DOHH2 (cell line): Measurements from ENCODE around the gene FBXW4.

ENCODE experiments used
- H3F3A ChIP-seq: fragments of 200-600 bp; sonication (generic), shearing (Covaris generic); 2 replicates; pipeline ENCODE4 v1.6.0; 2016; ENCODE audit warnings: antibody characterized with exemption, mild to moderate bottlenecking; ENCODE audit not compliant: control insufficient read depth, insufficient read depth
- H3K27ac ChIP-seq: fragments of 200-600 bp; sonication (generic); 2 replicates; pipeline ENCODE4 v1.5.1; 2014; ENCODE audit warnings: low read depth, mild to moderate bottlenecking, low read length, moderate library complexity
- H3K27me3 ChIP-seq: fragments of 200-600 bp; sonication (generic); 2 replicates; pipeline ENCODE4 v1.6.1; 2014; ENCODE audit warnings: mild to moderate bottlenecking, low read length, mixed read lengths; ENCODE audit not compliant: control insufficient read depth
- H3K36me3 ChIP-seq: fragments of 200-600 bp; sonication (generic); 2 replicates; pipeline ENCODE4 v1.6.1; 2014; ENCODE audit warnings: mild to moderate bottlenecking, low read length, moderate library complexity, mixed read lengths; ENCODE audit not compliant: control insufficient read depth
- H3K4me1 ChIP-seq: fragments of 200-600 bp; sonication (generic); 2 replicates; pipeline ENCODE4 v1.6.1; 2014; ENCODE audit warnings: mild to moderate bottlenecking, low read length, mixed read lengths; ENCODE audit not compliant: control insufficient read depth
- H3K4me2 ChIP-seq: fragments of 200-600 bp; sonication (generic); 2 replicates; pipeline ENCODE4 v1.6.0; 2014; ENCODE audit warnings: mild to moderate bottlenecking, low read length, moderate library complexity
- H3K4me3 ChIP-seq: fragments of 200-600 bp; sonication (generic); 2 replicates; pipeline ENCODE4 v1.5.1; 2014; ENCODE audit warnings: mild to moderate bottlenecking, low read length, mixed read lengths
- H3K79me2 ChIP-seq: fragments of 200-600 bp; sonication (generic); 2 replicates; pipeline ENCODE4 v1.6.1; 2014; ENCODE audit warnings: mild to moderate bottlenecking, low read length, mixed read lengths; ENCODE audit not compliant: control insufficient read depth
- H3K9me2 ChIP-seq: fragments of 200-600 bp; sonication (generic); replicated peaks from 2 replicates; pipeline ENCODE4 v1.6.1; 2014; ENCODE audit warnings: mild to moderate bottlenecking, low read length, mixed read lengths; ENCODE audit not compliant: control insufficient read depth
- H3K9me3 ChIP-seq: fragments of 200-600 bp; sonication (generic); 2 replicates; pipeline ENCODE4 v1.6.1; 2014; ENCODE audit warnings: antibody characterized with exemption, low read length, mixed read lengths; ENCODE audit not compliant: control insufficient read depth, insufficient read depth
- H4K20me1 ChIP-seq: fragments of 200-600 bp; sonication (generic); 2 replicates; pipeline ENCODE4 v1.6.0; 2014; ENCODE audit warnings: low read depth, mild to moderate bottlenecking, antibody characterized with exemption, low read length, moderate library complexity; ENCODE audit not compliant: control insufficient read depth, insufficient read depth
- EZH2phosphoT487 ChIP-seq: fragments of 200-600 bp; sonication (generic); IDR thresholded peaks from 2 replicates; pipeline ENCODE4 v1.6.1; 2017; ENCODE audit warnings: borderline replicate concordance, mild to moderate bottlenecking, antibody characterized with exemption, low read length, moderate library complexity, mixed read lengths
- TF ChIP-seq, protein P1 (sequence below): fragments of 200-600 bp; sonication (generic); IDR thresholded peaks from one replicate; pipeline ENCODE4 v1.5.1; 2014; ENCODE audit warnings: antibody characterized with exemption, mild to moderate bottlenecking, low read depth, low read length; ENCODE audit not compliant: poor library complexity, severe bottlenecking

The FBXW4 gene

DNA sequence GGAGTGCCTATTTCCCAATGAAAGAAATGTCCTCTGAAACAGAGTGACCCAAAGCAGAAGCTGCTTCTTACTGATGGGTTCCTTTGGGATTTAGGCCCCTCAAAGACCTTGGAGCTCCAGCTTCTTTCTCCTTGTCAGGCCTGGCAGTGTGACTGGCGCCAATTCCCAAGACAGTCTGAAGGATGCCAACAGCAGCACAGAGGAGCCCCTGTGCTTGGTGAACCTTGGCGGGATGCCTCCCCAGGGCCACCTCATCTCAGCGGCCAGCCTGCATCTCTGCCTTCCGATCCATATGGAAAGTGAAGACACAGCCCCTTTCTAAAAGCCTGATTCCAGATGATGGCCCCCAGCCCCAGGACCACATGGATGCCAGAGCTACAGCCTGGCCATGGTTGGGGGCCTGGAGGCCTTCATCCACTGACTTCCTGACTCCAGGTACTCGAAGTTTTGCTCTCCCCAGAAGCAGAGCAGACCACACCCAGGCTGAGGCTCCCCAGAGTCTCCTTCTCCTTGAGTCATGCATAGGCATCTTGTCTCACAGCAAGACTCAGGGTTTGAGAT lies 45.4 kb downstream of the FBXW4 start:
- H3F3A ChIP-seq, result no peaks in the 10 kb centered on the region
- TF ChIP-seq, protein P1, sequence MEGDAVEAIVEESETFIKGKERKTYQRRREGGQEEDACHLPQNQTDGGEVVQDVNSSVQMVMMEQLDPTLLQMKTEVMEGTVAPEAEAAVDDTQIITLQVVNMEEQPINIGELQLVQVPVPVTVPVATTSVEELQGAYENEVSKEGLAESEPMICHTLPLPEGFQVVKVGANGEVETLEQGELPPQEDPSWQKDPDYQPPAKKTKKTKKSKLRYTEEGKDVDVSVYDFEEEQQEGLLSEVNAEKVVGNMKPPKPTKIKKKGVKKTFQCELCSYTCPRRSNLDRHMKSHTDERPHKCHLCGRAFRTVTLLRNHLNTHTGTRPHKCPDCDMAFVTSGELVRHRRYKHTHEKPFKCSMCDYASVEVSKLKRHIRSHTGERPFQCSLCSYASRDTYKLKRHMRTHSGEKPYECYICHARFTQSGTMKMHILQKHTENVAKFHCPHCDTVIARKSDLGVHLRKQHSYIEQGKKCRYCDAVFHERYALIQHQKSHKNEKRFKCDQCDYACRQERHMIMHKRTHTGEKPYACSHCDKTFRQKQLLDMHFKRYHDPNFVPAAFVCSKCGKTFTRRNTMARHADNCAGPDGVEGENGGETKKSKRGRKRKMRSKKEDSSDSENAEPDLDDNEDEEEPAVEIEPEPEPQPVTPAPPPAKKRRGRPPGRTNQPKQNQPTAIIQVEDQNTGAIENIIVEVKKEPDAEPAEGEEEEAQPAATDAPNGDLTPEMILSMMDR, result no peak
- no peaks in the 10 kb centered on the region for H3K9me3 ChIP-seq
- H3K27ac ChIP-seq, result no peak overlapping the region
- H4K20me1 ChIP-seq, result no peaks in the 10 kb centered on the region; the same call in 1 of the 2 replicates
- H3K79me2 ChIP-seq, result no peaks in the 10 kb centered on the region
- H3K36me3 ChIP-seq, result peaks cover 71% of the 10 kb centered on the region
- no peaks in the 10 kb centered on the region for H3K4me1 ChIP-seq
- H3K4me3 ChIP-seq, result no peak overlapping the region
- H3K27me3 ChIP-seq, result no peaks in the 10 kb centered on the region
- no peaks in the 10 kb centered on the region for H3K9me2 ChIP-seq
- no peak overlapping the region for H3K4me2 ChIP-seq

DNA sequence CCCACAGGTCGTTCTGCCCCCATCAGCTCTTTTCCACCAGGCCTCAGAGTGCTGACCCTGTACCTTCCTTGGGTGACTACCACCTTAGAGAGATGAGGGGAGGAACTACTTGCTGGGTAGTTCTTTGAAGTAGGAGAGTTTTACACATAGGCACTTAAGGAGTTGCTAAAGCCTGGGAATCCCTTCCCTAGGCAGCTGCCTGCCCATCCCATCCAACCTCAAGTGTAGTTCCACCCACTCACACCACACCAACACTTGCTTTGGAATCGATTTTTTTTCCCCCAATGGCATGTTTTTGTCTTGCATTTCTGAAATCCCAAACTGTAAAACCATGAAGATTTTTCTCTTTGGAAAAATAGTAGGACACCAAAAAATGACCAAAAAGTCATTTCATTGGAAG lies 47.7 kb downstream of the FBXW4 start:
- H3K27ac ChIP-seq, result no peak overlapping the region
- H3K9me2 ChIP-seq, result no peaks in the 10 kb centered on the region
- no peaks in the 10 kb centered on the region for H3K4me1 ChIP-seq
- H3F3A ChIP-seq, result no peaks in the 10 kb centered on the region
- H3K27me3 ChIP-seq, result no peaks in the 10 kb centered on the region
- no peaks in the 10 kb centered on the region for H3K9me3 ChIP-seq
- H3K4me2 ChIP-seq, result no peak overlapping the region
- no peaks in the 10 kb centered on the region for H4K20me1 ChIP-seq
- H3K79me2 ChIP-seq, result 0 out of 2 replicates have a peak, but pooled peaks cover 2% of the 10 kb centered on the region
- peaks cover 70% of the 10 kb centered on the region for H3K36me3 ChIP-seq
- TF ChIP-seq, protein P1, result no peak
- TF ChIP-seq EZH2phosphoT487, result no peak
- H3K4me3 ChIP-seq, result no peak overlapping the region

DNA sequence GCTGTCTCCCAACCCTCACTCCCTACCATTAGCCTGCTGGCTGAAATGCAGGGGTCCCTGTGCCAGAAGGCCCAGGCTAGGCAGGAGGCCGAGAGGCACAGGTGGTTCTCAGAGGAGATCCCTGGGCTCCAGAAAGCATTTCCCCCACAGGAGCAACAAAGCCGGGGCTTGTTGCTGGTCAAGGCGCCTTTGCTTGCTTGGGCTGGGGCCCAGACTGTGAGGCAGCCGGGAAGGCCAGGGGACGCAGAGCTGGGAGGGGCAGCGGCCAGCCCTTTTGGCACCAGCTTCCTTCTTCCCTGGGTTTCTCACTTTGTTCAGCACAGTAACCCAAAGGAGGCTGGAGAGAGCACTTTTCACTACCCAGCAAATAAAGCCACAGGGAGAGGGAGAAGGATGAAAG lies 48.6 kb downstream of the FBXW4 start:
- Histone ChIP-seq H3K36me3 (peaks cover 66% of the 10 kb centered on the region), H3K4me1 (no peaks in the 10 kb centered on the region), H3K4me3 (no peak overlapping the region), H3K79me2 (0 out of 2 replicates have a peak, but pooled peaks cover 2% of the 10 kb centered on the region), H3K9me2 (no peaks in the 10 kb centered on the region), H3K27ac (no peak overlapping the region), H3K4me2 (no peak overlapping the region), H4K20me1 (no peaks in the 10 kb centered on the region), H3K9me3 (no peaks in the 10 kb centered on the region), H3K27me3 (no peaks in the 10 kb centered on the region), H3F3A (no peaks in the 10 kb centered on the region)
- TF ChIP-seq EZH2phosphoT487, result no peak
- TF ChIP-seq, protein P1, result no peak
